GM21737 (cell line): ENCODE measurements around the gene SLC25A53.
"Not testable (repeated sequence)": the region's sequence is repeated elsewhere in the genome, so short reads cannot be mapped to it uniquely, and the experiment has no call there.

Source experiments
- ATAC-seq: cut with Tn5 transposase; IDR thresholded peaks from one replicate; pipeline ENCODE4 v1.9.1; 2021; ENCODE audit warnings: mild to moderate bottlenecking, moderate library complexity; ENCODE audit not compliant: unreplicated experiment

SLC25A53 gene

DNA sequence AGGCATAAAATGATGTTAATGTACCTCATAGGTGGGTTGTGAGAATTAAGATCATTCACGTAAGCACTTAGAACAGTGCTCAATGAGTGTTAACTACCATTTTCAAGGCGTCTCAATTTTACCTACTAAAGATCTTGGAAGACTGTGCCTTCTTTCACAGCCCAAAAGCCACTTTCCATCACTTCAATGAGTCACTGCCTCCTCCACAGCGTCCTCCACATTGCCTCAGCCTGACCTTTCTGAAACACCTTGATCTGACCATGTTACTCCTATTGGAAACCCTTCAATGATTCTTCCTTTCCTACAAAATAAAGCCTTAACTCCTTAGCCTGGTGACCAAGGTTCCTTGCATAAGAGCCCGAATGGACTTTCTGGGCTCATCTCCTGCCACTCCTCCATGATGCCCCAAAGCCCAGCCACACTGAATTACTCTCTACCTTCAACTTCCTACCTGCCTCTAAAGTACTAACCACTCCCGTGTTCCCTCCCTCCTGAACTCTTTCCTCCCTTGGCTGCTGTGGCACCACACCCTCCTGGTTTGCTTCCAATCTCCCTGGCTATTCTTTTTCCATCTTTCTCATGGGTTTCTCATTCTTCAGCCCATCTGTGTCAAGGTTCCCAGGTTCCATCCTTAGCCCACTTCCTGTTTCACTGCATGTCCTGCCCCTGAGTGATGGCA is 22.1 kb downstream of the SLC25A53 start:
- ATAC-seq: no peak

DNA sequence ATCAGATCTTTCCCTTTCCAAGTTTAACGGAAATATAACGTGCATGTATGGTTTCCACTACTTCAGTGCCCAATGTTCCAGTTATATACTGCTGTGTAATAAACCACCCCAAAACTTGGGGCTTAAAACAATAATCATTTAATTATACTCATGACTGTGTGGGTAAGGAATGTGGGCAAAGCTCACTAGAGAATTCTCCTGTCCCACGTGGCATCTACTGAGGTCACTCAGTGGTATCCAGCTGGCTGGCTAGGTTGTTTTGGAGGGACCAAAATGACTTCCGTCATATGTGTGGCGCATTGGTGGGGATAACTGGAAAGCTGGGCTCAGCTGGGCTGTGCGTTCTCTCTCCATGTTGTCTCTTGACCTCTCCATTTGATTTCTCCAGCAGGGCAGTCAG is 26.0 kb downstream of the SLC25A53 start:
- no peak for ATAC-seq

DNA sequence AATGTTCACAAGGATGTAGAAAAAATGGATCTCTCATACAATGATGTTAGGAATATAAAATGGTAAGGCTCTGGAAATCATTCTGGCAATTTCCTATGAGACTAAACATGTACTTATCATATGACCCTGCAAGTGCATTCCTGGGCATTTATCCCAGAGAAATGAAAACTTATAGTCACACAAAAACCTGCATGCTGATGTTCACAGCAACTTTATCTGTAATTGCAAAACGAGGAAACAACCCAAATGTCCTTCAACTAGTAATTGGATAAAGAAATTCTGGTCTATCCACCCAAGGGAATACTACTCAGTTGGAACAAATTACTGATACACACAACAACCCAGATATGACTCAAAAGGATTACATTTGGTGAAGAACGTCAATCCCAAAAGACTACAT is 30.0 kb downstream of the SLC25A53 start:
- no peak for ATAC-seq

DNA sequence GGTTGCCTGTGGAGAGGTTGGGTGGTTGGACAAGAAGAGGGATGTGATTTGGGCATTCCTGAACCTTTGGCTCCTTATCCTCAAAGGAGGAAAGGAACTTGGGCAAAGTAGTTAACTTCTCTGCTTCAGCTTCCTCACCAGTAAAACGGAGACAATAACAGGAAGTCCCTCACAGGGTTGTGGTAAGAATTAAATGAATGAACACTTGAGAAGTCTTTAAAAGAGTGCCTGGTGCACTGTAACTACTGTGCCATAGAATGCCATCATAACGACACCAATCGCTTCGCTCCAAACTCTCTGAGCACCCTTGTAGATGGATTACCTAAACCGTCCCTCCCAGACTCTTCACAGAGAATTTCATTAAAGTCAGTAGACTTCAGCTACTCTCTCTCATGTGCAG is 34.0 kb downstream of the SLC25A53 start:
- ATAC-seq: no peak

DNA sequence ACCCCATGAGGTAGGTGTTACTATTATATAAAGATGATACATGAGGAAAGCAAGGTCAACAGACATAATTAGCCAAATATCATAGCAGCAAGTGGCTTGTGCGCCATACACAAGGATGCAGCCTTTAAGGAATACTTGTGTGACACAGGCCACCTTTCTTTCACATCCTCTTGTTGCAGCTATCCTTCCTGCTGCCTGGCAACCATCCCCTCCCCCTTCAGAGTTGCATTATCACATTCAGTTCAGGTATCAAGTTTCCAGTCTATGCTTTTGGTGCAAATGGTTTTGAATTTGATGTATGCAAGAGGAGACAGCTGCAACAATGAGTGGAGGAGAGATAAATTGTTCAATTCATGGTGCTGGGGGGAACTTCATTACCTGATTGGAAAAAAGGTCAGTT is 38.0 kb downstream of the SLC25A53 start:
- ATAC-seq: no peak

DNA sequence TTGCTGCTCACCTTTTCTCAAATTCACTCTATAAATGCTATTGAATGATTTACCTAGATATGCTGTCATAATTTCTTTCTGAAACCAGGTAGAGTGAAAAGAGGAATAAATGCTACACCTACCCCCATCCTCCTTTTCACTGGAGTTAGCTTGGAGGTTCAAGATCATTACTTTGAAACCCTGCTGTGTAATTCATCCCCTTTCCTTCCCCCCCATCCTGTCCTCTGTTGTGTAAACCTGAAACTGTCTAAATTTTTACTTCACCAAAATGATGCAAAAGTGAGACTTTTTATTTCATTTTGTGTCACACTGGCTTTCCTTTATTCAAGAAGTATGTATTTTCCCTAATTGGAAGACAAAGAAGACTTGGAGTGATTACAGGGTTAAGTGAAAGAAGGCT is 39.0 kb downstream of the SLC25A53 start:
- ATAC-seq: no peak

DNA sequence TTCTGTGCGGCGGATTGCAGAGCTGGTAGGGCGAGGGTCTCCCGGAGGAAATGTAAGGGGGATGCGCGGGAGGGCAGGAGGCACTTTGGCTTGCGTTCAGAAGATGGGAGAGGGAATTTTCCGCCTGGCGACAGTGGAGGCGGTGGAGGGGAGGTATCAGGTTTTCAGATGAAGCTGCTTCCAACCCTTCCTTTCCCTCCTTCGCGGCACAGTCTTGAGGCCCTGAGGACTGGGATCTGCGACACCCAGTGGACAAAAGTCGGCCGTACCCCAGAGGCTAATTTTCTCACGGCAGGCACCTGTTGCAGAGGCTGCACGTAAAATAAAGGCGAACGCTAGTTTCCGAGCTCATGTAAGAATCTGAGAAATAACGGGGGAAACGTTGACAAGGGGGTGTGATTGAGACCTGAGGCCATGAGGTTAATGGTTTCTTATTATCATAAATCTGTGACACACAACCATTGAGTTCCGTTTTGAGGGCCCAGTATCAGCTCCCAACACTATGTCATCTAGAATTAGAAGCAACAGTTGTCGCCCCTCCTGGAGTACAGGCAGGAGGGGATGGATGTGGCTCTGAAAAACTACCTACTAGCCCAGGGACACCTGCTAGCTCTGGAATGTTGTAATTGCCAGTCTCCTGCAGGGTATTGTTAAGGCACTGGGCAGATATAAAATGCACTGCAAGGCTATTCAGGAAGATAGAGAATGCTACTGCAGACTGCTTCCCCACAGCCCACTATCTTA is 43.4 kb downstream of the SLC25A53 start:
- ATAC-seq: no peak

DNA sequence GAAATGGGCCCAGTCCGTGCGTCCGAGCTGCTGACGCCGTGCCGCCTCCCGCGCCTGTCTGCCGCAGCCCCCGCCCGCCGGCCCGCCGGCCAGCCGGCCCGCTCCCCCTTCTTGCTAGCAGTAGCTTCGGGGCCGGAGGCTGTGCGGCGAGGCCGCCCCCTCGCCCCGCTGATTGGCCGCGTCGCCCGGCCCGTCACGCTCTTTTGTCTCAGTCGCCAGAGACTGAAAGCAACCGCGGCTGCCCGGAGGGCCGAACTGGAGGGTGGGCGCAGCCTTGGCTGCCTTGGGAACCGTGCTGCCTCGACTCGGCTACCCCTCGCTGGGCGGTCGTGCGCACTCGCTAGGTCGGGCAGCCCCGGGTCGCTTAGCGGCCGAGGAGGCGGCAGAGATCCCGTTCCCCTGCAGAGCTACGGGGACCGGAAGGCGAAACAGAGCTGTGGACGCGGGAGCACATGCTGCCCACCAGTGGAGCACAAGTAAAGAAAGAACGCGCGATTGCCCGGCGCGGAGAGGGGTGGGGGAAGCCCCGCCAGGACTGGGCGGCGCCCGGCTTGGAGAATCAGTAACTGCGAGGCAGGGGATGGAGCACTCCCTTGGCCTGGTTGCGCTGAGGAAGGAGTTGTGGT is 44.4 kb downstream of the SLC25A53 start, which contains the start of gene ZCCHC18:
TSS of gene ZCCHC18 (plus strand) at position 198 of the 626 bp plus-strand sequence. CDS start 1,589 bp downstream, outside the sequence.
- peak; percentile 71 for ATAC-seq

DNA sequence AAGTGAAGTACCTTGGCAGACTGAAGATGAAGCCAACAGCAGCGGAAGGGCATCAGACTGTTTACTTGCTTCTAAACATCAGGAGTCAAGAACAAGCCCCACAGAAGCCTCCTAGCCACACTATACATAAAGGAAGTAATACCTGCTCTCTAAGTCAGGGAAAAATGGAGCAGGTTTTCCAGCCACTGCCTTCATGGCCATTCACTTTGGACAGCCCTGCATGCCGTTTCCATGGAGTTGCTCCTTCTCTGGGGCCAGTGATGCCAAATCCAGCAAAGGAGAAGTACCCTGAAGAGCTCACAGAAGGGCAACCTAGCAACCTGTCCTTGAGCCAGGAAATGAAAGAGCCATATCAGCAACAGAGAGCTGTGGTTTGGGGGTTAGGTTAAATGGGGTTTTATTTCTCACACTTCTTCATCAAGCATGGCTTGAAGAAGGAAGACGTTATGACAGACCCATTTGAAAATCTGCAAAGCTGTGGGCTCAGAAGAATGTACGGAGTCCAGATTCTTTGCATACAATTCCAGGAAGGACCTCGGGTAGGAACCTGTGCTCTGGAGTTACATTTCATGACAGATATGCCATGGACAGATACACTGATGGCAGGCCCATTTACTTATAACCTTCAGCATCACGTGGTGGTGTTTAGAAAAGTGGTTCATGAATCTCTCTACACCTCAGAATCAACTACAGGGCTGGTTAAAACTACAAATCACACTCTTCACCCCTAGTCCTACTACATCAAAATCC is 46.1 kb downstream of the SLC25A53 start:
- ATAC-seq: not testable (repeated sequence)

DNA sequence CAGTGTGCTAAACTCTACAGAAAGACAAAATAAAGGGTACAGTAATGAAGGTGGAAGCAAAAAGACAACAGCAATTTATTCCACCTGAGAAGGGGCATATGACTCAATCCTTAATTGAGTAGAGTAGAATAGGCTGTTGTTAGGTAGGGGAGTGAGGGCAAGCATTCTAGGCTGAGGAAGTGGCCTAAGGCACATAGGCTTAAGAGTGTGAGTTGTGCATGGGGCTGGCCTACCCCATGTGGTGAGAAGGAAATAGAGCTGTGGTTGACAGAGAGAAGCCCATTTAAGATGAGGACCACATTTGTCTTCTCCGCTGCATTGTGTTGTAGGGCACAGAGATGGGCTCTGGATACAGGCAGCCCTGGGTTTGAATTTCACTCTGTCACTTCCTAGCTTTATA is 47.9 kb downstream of the SLC25A53 start:
- no peak for ATAC-seq

DNA sequence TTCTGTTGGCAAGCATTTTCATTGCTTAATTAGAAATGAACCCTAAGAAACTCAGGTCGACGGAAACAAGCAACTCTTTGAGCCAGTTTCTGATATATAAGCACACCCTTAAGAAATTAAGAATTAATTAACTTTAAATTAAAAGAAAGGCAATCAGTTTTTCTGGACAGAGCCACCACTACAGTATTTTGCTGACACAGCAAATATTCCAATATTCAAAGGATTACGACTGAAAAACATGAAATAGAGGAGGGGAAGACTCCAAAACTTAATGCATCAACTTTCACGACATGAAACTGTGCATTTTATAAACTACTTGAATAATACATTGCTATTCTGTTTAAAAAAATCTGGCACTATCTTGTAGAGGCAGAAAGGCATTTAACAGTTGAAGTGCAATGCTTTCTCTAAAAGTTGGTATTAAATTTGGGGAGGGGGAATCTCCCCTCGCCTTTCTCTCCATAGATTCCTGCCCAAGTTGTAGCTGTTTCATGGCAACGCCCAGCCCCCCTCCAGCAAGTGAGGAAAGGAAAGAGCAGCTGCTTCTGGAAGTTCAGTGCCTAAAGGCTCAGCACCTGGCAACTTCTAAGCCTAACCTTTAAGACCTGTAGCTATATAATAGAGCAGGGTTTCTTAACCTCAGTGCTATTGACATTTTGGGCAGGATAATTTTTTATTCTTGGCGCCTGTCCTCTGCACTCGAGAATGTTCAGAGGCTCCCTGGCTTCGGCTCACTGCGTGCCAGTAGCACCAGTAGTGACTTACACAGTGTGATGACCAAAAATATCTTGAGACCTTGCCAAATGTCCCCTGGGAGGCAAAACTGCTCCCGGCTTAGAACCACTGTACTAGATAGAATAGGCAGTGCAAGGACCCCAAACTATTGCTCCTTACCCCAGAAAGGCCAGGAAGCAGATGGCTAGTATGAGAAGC is 51.2 kb downstream of the SLC25A53 start:
- ATAC-seq: no peak

DNA sequence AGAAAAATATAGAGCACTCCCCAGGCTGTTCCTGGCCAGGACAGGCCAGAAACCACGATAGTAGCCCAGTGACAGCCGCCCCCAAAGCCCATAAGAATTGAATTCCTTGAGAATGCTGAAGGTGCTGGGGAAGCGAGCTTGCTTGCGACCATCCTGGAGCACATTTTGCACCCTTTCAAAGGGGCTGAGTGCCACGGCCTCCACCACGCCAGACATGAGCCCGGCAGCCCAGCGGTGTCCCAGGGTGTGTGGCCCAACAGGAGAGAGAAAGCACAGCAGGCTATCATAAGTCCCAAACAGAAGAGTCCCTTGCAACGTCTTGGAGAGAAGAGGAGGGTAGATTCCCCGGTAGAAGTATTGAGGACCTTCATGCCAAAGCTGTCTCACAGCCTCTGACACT is 52.1 kb downstream of the SLC25A53 start:
- ATAC-seq: no peak

DNA sequence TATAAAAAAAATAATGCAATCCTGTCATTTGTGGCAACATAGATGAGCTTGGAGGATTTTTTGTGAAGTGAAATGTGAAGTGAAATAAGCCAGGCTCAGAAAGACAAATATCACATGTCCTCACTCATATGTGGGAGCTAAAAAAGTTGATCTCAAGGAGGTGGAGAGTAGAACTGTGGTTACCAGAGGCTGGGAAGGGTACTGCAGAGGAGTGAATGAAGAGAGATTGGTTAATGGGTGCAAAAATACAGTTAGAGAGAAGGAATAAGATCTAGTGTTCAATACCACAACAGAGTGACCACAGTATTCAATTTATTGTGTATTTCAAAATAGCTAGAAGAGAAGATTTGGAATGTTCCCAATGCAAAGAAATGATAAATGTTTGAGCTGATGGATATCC is 57.9 kb downstream of the SLC25A53 start:
- ATAC-seq: no peak

DNA sequence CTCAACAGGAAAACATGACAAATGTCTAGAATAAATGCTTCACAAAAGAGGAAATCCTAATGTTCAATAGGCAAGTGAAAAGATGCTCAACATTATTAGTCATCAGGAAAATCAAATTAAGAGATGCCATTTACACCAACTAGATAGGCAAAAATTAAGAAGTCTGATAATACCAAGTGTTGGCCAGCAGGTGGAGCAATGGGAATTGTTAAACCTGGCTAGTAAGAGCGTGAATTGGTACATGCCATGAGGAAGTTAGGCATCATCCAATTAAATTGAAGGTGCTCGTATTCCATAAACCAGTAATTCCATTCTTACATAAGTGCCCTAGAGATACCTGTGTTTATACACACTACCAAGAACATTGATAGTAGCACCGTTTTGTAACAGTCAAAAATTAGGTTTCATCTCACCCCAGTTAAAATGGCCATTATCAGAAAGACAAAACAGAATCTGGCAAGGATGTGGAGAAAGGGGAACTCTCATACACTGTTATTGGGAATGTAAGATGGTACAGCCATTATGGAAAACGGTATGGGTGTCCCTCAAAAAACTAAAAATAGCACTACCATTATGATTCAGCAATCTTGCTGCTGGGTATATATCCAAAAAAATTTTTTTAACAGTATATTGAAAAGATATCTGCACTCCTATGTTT is 58.5 kb downstream of the SLC25A53 start:
- ATAC-seq: no peak

DNA sequence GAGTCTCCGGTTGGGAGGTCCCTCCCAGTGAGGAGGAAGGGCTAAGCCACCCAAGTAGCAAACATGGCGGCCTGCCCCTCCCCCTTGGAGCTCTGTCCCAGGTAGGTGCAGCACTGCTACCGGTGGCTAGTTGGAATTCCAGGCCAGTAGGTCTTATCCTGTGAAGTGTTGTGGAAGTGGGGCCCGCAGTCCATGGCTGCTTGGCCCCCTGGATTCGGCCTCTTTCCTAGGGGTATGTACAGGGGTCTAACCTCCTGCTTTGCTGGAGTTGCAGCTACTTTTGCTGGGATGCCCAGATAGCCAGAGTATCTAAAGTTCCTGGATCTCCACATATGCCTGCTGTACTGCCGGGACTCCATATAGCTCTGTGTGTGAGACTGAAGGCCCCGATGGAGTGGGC is 70.9 kb downstream of the SLC25A53 start:
- no peak for ATAC-seq

DNA sequence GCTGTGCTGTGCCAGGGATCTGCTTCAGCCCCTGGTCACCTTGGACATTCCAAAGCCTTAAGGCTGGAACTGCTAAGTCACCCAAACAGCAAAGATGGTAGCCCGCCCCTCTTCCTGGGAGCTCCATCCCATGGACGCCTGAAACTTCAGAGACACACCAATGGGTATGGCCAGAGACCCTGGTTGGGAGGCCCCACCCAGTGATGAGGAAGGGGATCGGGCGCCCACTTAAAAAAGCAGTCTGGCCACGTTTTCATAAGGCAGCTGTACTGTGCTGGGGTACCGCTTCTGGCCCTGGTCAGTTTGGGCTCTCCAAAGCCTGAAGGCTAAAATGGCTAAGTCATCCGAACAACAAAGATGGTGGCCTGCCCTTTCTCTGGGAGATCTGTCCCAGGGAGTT is 71.3 kb downstream of the SLC25A53 start:
- no peak for ATAC-seq

DNA sequence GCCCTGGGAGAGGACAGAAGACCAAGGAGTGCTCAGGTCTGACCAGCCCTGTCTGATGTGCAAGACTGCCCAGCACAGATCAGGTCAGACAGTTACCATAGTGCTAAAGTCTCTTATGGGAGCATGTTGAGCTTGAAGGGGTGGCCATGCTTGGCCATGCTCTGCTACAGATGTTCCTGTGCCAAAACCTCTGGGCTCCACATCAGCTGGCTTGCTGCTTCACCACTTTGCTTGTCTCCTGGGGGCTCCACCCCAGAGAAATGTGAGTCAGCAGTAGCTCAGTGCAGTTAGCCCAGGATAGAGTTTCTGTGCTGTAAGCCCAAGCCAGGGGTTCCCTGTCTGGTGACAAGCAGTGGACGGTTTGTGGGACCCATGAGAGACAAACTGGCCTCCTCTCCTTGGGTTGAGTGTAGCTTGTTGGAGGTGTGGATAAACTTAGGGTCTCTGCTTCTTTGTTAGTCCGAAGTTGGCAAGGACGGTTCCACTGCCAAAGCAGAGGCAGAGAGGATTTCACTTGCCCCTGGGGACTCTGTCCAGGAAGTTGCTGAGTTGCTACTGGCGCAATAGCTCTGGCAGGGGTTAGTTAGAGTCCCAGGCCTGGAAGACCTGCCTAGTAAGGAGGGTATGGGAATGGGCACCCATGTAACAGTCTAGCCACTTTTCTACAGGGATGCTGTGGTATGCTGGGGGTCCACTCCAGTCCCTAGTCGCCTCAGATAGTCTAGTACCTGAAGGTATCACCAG is 72.1 kb downstream of the SLC25A53 start:
- no peak for ATAC-seq

DNA sequence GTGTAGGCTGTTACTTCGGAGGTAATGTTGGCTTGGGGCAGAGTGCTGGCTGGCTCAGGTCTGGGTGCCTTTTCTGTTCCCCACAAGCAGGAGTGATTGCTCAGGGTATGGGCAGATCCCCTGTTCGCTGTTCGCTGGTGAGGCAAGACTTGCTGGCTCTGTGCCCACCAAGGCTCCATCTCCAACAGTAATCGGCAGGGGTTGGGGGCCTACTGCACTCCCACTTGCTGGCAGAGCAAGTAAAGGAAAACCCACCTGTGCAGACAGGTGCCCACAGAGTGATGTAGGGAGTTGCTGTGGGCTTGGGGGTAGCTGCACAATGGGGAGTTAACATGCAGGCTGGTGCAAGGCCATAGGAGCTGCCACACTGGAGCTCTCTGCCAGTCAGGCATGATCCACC is 72.7 kb downstream of the SLC25A53 start:
- no peak for ATAC-seq

DNA sequence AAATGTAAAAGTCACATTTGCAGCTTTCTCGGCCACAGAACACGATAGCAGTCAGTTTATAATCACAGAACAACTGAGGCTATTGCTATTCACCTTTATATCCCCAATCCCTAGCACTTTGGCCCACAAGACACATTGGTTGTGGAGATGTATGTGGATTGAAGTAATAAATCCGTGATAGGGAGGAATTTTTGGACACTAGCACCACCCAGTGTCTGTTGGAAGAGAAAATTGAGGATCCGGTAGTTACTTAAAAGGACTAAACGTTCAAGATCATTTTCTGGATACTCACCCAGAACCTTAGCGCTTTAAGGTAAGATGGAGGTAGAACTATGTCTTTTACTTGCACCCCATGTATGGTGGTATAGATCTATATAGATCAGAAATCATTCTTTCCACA is 79.0 kb downstream of the SLC25A53 start:
- ATAC-seq: not testable (repeated sequence)
